ENCODE results near the gene NEK1.

Gene NEK1

GRCh38 chr4:169417629-169418282 lies 194.6 kb downstream of the NEK1 start:
- DNase-seq, result no peak

GRCh38 chr4:169416997-169417396 lies 195.4 kb downstream of the NEK1 start:
- DNase-seq, result no peak

- DNase-seq, result no peak
Observed at GRCh38 chr4:169416461-169416860, 195.9 kb downstream of the NEK1 start.

- DNase-seq, result no peak
Observed at GRCh38 chr4:169414913-169415312, 197.5 kb downstream of the NEK1 start.

GRCh38 chr4:169412046-169412445 lies 200.3 kb downstream of the NEK1 start:
- no peak for DNase-seq

- peak; percentile 88 for DNase-seq
Observed at GRCh38 chr4:169410839-169411770, 201.3 kb downstream of the NEK1 start.

GRCh38 chr4:169407217-169407845 lies 205.1 kb downstream of the NEK1 start:
- DNase-seq, result no peak

- DNase-seq, result no peak
Observed at GRCh38 chr4:169404960-169405359, 207.4 kb downstream of the NEK1 start.

GRCh38 chr4:169400832-169401231 lies 211.6 kb downstream of the NEK1 start:
- DNase-seq, result no peak

- no peak for DNase-seq
Observed at GRCh38 chr4:169399976-169400767, 212.2 kb downstream of the NEK1 start.

- peak; percentile 88 for DNase-seq
Observed at GRCh38 chr4:169398316-169398715, 214.1 kb downstream of the NEK1 start.

- DNase-seq, result peak; percentile 88
Observed at GRCh38 chr4:169397762-169398161, 214.6 kb downstream of the NEK1 start.

- peak; percentile 81 for DNase-seq
Observed at GRCh38 chr4:169385376-169385775, 227.0 kb downstream of the NEK1 start.

GRCh38 chr4:169384779-169385178 lies 227.6 kb downstream of the NEK1 start:
- no peak for DNase-seq

- peak; percentile 94 for DNase-seq
Observed at GRCh38 chr4:169383724-169384123, 228.7 kb downstream of the NEK1 start.

GRCh38 chr4:169379688-169380087 lies 232.7 kb downstream of the NEK1 start:
- no peak for DNase-seq

- no peak for DNase-seq
Observed at GRCh38 chr4:169377367-169377766, 235.0 kb downstream of the NEK1 start.

GRCh38 chr4:169376421-169376820 lies 236.0 kb downstream of the NEK1 start:
- DNase-seq, result no peak

GRCh38 chr4:169372791-169373190 lies 239.6 kb downstream of the NEK1 start:
- DNase-seq, result no peak

- DNase-seq, result no peak
Observed at GRCh38 chr4:169369634-169370033, 242.7 kb downstream of the NEK1 start.

GRCh38 chr4:169367826-169368225 lies 244.6 kb downstream of the NEK1 start:
- no peak for DNase-seq

- no peak for DNase-seq
Observed at GRCh38 chr4:169366821-169367220, 245.6 kb downstream of the NEK1 start.

GRCh38 chr4:169362607-169363006 lies 249.8 kb downstream of the NEK1 start:
- no peak for DNase-seq

All from fibroblast of skin of scalp (primary cell).